ENCODE measurements around the gene ATXN1.

ATXN1 gene

DNA sequence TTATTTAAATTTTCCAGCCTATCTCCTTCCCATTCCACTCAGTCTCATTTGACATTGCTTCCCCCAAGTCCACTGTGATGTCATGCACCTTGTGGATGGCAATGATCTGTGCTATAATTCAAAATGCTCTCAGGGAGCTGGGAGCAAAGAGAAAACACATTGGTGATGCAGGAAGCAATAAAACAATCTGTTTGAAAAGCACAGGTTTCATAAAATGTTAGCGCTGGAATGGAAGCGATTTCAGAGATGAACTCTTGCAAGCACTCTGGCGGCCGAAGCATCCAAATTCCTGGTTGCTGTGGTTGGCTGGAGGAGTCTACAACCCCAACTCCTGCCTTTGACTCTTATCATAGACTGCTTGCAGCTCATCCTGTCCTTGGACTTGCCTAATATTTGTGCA, 355.9 kb downstream of the ATXN1 start:
- TF ChIP-seq CTBP1 (IDR thresholded peaks at IDR 0.05; ENCODE audit: borderline replicate concordance) (no peak), SUZ12 (IDR thresholded peaks at IDR 0.05) (no peak), FOXA1 (IDR thresholded peaks at IDR 0.05) (no peak), BHLHE40 (IDR thresholded peaks at IDR 0.05; ENCODE audit: borderline replicate concordance) (no peak), HDGF (IDR thresholded peaks at IDR 0.05; ENCODE audit: borderline replicate concordance) (no peak), ZNF384 (IDR thresholded peaks at IDR 0.05) (no peak), LEF1 (IDR thresholded peaks at IDR 0.05; ENCODE audit: borderline replicate concordance) (no peak), ARNT (IDR thresholded peaks at IDR 0.05) (no peak), L3MBTL2 (conservative IDR thresholded peaks at IDR 0.05) (no peak), TARDBP (IDR thresholded peaks at IDR 0.05) (no peak), FOXM1 (IDR thresholded peaks at IDR 0.05; ENCODE audit: borderline replicate concordance) (no peak), SP1 (IDR thresholded peaks at IDR 0.05) (no peak), NFRKB (IDR thresholded peaks at IDR 0.05) (no peak), ELF4 (IDR thresholded peaks at IDR 0.05) (no peak), FOXK2 (IDR thresholded peaks at IDR 0.05) (no peak)
- TF ChIP-seq, protein P1, sequence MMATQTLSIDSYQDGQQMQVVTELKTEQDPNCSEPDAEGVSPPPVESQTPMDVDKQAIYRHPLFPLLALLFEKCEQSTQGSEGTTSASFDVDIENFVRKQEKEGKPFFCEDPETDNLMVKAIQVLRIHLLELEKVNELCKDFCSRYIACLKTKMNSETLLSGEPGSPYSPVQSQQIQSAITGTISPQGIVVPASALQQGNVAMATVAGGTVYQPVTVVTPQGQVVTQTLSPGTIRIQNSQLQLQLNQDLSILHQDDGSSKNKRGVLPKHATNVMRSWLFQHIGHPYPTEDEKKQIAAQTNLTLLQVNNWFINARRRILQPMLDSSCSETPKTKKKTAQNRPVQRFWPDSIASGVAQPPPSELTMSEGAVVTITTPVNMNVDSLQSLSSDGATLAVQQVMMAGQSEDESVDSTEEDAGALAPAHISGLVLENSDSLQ (IDR thresholded peaks at IDR 0.05): no peak
- DNase-seq (ENCODE audit: extremely low spot score): no peak
- CTCF ChIA-PET: no interaction called here
- POLR2A ChIA-PET: no interaction called here

DNA sequence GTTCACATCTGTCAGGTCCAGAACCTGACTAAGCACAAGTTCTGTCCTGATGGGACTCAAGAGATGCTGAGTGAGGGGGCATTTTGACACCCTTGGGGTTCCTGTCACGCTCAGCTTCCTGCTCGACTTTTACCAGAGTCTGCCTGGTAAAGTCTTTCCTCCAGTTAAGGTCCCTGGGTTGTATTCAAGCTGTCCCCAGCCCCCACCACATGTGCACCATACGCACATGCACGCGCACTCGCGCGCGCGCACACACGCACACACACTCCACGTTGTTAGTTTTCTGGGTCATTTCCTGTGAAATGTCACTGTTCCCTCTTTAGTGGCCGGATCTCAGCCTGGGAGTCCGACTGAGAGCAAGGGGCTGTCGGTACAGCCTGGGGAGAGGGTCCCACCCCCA, 356.8 kb downstream of the ATXN1 start:
- ChIA-PET CTCF (no interaction called here), POLR2A (no interaction called here)
- DNase-seq (ENCODE audit: extremely low spot score): no peak
- no peak for TF ChIP-seq FOXA1 (IDR thresholded peaks at IDR 0.05)
- no peak for TF ChIP-seq ARNT (IDR thresholded peaks at IDR 0.05)
- no peak for TF ChIP-seq TARDBP (IDR thresholded peaks at IDR 0.05)
- TF ChIP-seq ZNF384 (IDR thresholded peaks at IDR 0.05): no peak

DNA sequence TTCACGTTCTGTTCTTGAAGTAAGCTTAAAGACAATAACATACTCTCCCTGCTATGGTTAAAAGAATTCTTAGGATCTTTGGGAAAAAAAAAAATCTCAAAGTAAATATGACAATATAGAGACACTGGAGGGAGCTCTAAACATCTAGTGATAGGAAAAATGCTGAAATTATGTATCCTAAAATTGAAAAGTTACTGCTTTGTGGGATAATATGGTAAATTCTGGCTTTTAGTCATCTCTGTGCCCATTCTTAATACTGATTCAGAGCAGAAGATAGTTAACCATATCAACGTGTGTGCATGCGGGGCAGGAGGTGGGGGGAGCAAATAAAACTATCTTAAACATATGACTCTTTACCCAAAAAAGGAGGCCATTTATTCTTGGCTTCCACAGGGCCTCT, 357.4 kb downstream of the ATXN1 start:
- CTCF ChIA-PET: interaction anchor here (0.7 kb wide), 1 partner anchor 23 kb away, joined by 3 read pairs; no protein-coding TSS in a partner anchor
- no peak for DNase-seq (ENCODE audit: extremely low spot score)
- TF ChIP-seq ZNF384 (IDR thresholded peaks at IDR 0.05): no peak
- no peak for TF ChIP-seq NFRKB (IDR thresholded peaks at IDR 0.05)
- no peak for TF ChIP-seq LEF1 (IDR thresholded peaks at IDR 0.05; ENCODE audit: borderline replicate concordance)
- TF ChIP-seq TARDBP (IDR thresholded peaks at IDR 0.05): no peak
- no peak for TF ChIP-seq SP1 (IDR thresholded peaks at IDR 0.05)
- TF ChIP-seq, protein P1 (IDR thresholded peaks at IDR 0.05): no peak
- no peak for TF ChIP-seq HDGF (IDR thresholded peaks at IDR 0.05; ENCODE audit: borderline replicate concordance)
- no peak for TF ChIP-seq FOXM1 (IDR thresholded peaks at IDR 0.05; ENCODE audit: borderline replicate concordance)
- no peak for TF ChIP-seq FOXA1 (IDR thresholded peaks at IDR 0.05)
- no peak for TF ChIP-seq BHLHE40 (IDR thresholded peaks at IDR 0.05; ENCODE audit: borderline replicate concordance)
- TF ChIP-seq ELF4 (IDR thresholded peaks at IDR 0.05): no peak
- POLR2A ChIA-PET: no interaction called here

DNA sequence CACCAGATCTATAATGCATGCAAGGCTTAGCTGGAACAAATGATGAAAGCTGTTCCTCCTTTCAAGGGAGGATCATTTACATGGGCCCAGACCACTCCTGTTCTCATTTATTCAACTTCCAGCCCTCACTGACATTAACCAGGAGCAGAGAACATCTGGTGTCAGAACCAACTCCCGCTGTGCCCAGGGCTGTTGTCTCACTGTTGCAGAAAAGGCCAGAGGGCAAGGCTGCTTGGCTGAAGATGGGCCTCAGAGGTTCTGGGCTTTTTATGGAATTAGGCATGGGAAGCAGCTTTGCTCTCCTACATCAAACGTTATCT, 358.7 kb downstream of the ATXN1 start:
- DNase-seq (ENCODE audit: extremely low spot score): no peak
- no peak for TF ChIP-seq SP1 (IDR thresholded peaks at IDR 0.05)
- TF ChIP-seq, protein P1 (IDR thresholded peaks at IDR 0.05): no peak
- TF ChIP-seq CTBP1 (IDR thresholded peaks at IDR 0.05; ENCODE audit: borderline replicate concordance): no peak
- POLR2A ChIA-PET: no interaction called here
- CTCF ChIA-PET: no interaction called here

DNA sequence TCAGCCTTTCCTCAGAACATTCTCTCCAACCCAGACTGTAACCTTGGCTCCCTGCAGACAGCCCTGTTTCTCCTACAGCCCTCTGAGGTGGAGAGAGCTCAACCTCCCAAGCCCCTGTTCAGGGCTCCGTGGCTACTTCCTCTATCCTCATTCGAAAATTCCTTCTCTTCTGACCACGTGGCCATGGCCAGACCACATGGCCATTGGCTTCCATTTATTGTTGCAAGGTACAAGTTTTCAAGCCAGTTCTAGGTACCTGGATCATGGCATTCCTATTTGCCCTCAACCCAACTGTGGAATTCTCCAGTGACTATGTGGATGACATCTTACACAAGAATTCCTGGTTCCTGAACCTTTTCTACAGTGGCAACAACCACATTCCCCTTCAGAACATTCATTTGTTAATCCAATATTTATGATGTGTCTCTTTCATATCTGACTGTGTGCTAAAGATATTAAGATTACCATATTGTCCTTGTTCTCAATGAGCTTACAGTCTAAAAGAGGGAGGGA, 361.0 kb downstream of the ATXN1 start:
- TF ChIP-seq ARNT (IDR thresholded peaks at IDR 0.05) (no peak), SP1 (IDR thresholded peaks at IDR 0.05) (no peak), L3MBTL2 (conservative IDR thresholded peaks at IDR 0.05) (no peak), SUZ12 (IDR thresholded peaks at IDR 0.05) (no peak), HDGF (IDR thresholded peaks at IDR 0.05; ENCODE audit: borderline replicate concordance) (no peak), NFRKB (IDR thresholded peaks at IDR 0.05) (no peak), CTBP1 (IDR thresholded peaks at IDR 0.05; ENCODE audit: borderline replicate concordance) (no peak), BHLHE40 (IDR thresholded peaks at IDR 0.05; ENCODE audit: borderline replicate concordance) (no peak), ZNF384 (IDR thresholded peaks at IDR 0.05) (no peak), FOXM1 (IDR thresholded peaks at IDR 0.05; ENCODE audit: borderline replicate concordance) (no peak), FOXK2 (IDR thresholded peaks at IDR 0.05) (no peak), FOXA1 (IDR thresholded peaks at IDR 0.05) (no peak), ELF4 (IDR thresholded peaks at IDR 0.05) (no peak), LEF1 (IDR thresholded peaks at IDR 0.05; ENCODE audit: borderline replicate concordance) (no peak), TARDBP (IDR thresholded peaks at IDR 0.05) (no peak)
- TF ChIP-seq, protein P1 (IDR thresholded peaks at IDR 0.05): no peak
- POLR2A ChIA-PET: no interaction called here
- CTCF ChIA-PET: no interaction called here
- no peak for DNase-seq (ENCODE audit: extremely low spot score)

DNA sequence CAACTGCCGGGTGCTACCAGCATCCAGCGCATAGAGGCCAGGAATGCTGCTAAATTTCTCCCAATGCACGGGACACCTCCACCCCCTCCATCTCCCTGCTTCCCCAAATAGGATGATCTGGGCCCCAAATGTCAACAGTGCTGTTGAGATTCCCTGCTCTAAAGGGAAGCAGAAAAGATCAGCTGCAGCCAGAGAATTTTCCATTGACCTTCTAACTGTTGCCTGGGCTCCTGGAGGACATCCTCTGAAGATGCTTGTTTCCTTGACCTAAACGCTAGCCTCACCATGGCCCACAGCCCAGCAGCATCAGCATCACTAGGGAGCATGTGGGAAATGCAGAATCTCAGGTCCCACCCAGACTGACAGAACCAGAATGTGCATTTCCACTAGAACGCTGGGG, 361.6 kb downstream of the ATXN1 start:
- CTCF ChIA-PET: no interaction called here
- no peak for DNase-seq (ENCODE audit: extremely low spot score)
- POLR2A ChIA-PET: no interaction called here
- TF ChIP-seq LEF1 (IDR thresholded peaks at IDR 0.05; ENCODE audit: borderline replicate concordance) (no peak), ZNF384 (IDR thresholded peaks at IDR 0.05) (no peak), BHLHE40 (IDR thresholded peaks at IDR 0.05; ENCODE audit: borderline replicate concordance) (no peak), SP1 (IDR thresholded peaks at IDR 0.05) (no peak), CTBP1 (IDR thresholded peaks at IDR 0.05; ENCODE audit: borderline replicate concordance) (no peak), FOXM1 (IDR thresholded peaks at IDR 0.05; ENCODE audit: borderline replicate concordance) (no peak), FOXA1 (IDR thresholded peaks at IDR 0.05) (no peak), TARDBP (IDR thresholded peaks at IDR 0.05) (no peak), FOXK2 (IDR thresholded peaks at IDR 0.05) (no peak), ELF4 (IDR thresholded peaks at IDR 0.05) (no peak), L3MBTL2 (conservative IDR thresholded peaks at IDR 0.05) (no peak), NFRKB (IDR thresholded peaks at IDR 0.05) (no peak)
- TF ChIP-seq, protein P1 (IDR thresholded peaks at IDR 0.05): no peak

All from HEK293T (cell line).